HG03521 (cell line): Measurements from ENCODE around the gene CCDC71L.

Experiments
- ATAC-seq: cut with Tn5 transposase; IDR thresholded peaks from one replicate; pipeline ENCODE4 v1.9.1; 2021; ENCODE audit warnings: mild to moderate bottlenecking, moderate library complexity; ENCODE audit not compliant: unreplicated experiment

CCDC71L gene

GRCh38 chr7:106609416-106609815 lies 51.5 kb downstream of the CCDC71L start:
- ATAC-seq: no peak

GRCh38 chr7:106608661-106609060 lies 52.3 kb downstream of the CCDC71L start:
- ATAC-seq: no peak
